Endothelial cell of umbilical vein (primary cell): ENCODE data around the gene PTK6. TPM values are rescaled to one million over a fixed set of nuclear protein-coding genes. Genes with fewer than 3 reads are reported as not detected.

Experiments used
- BruUV-seq: library from RNA; stranded (reverse); fragments of 400-500 nt; replicated peaks from 2 replicates; lab custom pipeline; 2021; lab: Mats Ljungman, UMichigan
- CTCF ChIA-PET: fragments of 300-600, 350-600 bp; sonication (Branson Sonifier 250); formaldehyde crosslinking; loops from one replicate; lab custom pipeline; 2021; ENCODE audit warnings: antibody characterized with exemption, inconsistent platforms; lab: Charles Lee
- POLR2A ChIA-PET: fragments of 300-600, 350-600 bp; sonication (Branson Sonifier 250); formaldehyde crosslinking; loops from one replicate; lab custom pipeline; 2021; ENCODE audit warnings: antibody characterized with exemption, inconsistent platforms; lab: Charles Lee
- DNase-seq: peaks from one replicate; pipeline ENCODE4 v3.0.0-alpha.2; 2011; ENCODE audit warnings: low read depth, low spot score
- FAIRE-seq: peaks from 2 replicates; lab custom pipeline; 2011; peaks lifted over from hg19 to GRCh38; lab: Jason Lieb, UNC
- H2AFZ ChIP-seq: 2 replicates; pipeline ENCODE4 v1.6.0; 2012; ENCODE audit warnings: low read depth, low read length, control low read depth, inconsistent platforms
- H3K27ac ChIP-seq: 2 replicates; pipeline ENCODE4 v1.5.1; 2011; ENCODE audit warnings: low read depth, mild to moderate bottlenecking, control low read depth, low read length, moderate library complexity; ENCODE audit not compliant: insufficient read depth
- H3K27me3 ChIP-seq, 2 experiments: 2 replicates each; pipeline versions ENCODE4 v1.6.0 to v1.6.1; 2011; ENCODE audit warnings: low read length in 2 of 2, mixed read lengths in 1 of 2; ENCODE audit not compliant: control insufficient read depth in 2 of 2, insufficient read depth in 2 of 2
- H3K36me3 ChIP-seq, 2 experiments: 2 replicates in 1 of 2; 3 replicates in 1 of 2; pipeline ENCODE4 v1.5.1; 2011; ENCODE audit warnings: low read length in 2 of 2, mild to moderate bottlenecking in 1 of 2, moderate library complexity in 1 of 2; ENCODE audit not compliant: control insufficient read depth in 2 of 2, insufficient read depth in 2 of 2; ENCODE audit errors: extremely low read depth in 1 of 2
- H3K4me1 ChIP-seq: 3 replicates; pipeline ENCODE4 v1.5.1; 2011; ENCODE audit warnings: mild to moderate bottlenecking, low read length; ENCODE audit not compliant: control insufficient read depth, insufficient read depth; ENCODE audit errors: extremely low read depth
- H3K4me2 ChIP-seq: 2 replicates; pipeline ENCODE4 v1.6.1; 2011; ENCODE audit warnings: low read length, control low read depth, mixed read lengths; ENCODE audit not compliant: insufficient read depth
- H3K4me3 ChIP-seq, 3 experiments: fragments of 200-600 bp in 1 of 3; sonication (generic), shearing (Covaris generic) in 1 of 3; replicated peaks in 1 of 3; 2 replicates each; pipeline ENCODE4 v1.5.1; 2011 to 2016; ENCODE audit warnings: control low read depth in 3 of 3, low read length in 3 of 3, mild to moderate bottlenecking in 2 of 3, inconsistent platforms in 1 of 3, low read depth in 1 of 3, moderate library complexity in 1 of 3; ENCODE audit not compliant: insufficient read depth in 1 of 3
- H3K79me2 ChIP-seq: 2 replicates; pipeline ENCODE4 v1.6.0; 2012; ENCODE audit warnings: low read length, inconsistent platforms; ENCODE audit not compliant: control insufficient read depth, insufficient read depth
- H3K9ac ChIP-seq: replicated peaks from 2 replicates; pipeline ENCODE3; 2011; ENCODE audit warnings: low read length, control low read depth; ENCODE audit not compliant: insufficient read depth; ENCODE audit errors: extremely low read depth
- H3K9me1 ChIP-seq: replicated peaks from 3 replicates; pipeline ENCODE4 v1.6.0; 2011; ENCODE audit warnings: mild to moderate bottlenecking, low read length; ENCODE audit not compliant: control insufficient read depth, insufficient read depth; ENCODE audit errors: extremely low read depth
- H3K9me3 ChIP-seq: replicated peaks from 2 replicates; pipeline ENCODE4 v1.5.1; 2012; ENCODE audit warnings: low read length, inconsistent platforms; ENCODE audit not compliant: control insufficient read depth, insufficient read depth
- H4K20me1 ChIP-seq: replicated peaks from 2 replicates; pipeline ENCODE3; 2011; ENCODE audit warnings: mild to moderate bottlenecking, low read length; ENCODE audit not compliant: control insufficient read depth, insufficient read depth; ENCODE audit errors: extremely low read depth
- EZH2 ChIP-seq: IDR thresholded peaks from 2 replicates; pipeline ENCODE4 v1.6.1; 2012; ENCODE audit warnings: borderline replicate concordance, low read depth, mild to moderate bottlenecking, moderate library complexity, low read length, inconsistent platforms; ENCODE audit not compliant: severe bottlenecking
- FOS ChIP-seq: IDR thresholded peaks from 2 replicates; pipeline ENCODE4 v1.6.1; 2011; ENCODE audit warnings: mild to moderate bottlenecking, low read length, moderate library complexity, borderline replicate concordance; ENCODE audit not compliant: insufficient read depth
- GATA2 ChIP-seq: IDR thresholded peaks from 2 replicates; pipeline ENCODE4 v1.7.0; 2011; ENCODE audit warnings: low read depth, mild to moderate bottlenecking, moderate library complexity, mixed read lengths, low read length; ENCODE audit not compliant: insufficient read length, insufficient read depth
- JUN ChIP-seq: IDR thresholded peaks from 2 replicates; pipeline ENCODE4 v1.6.1; 2011; ENCODE audit warnings: borderline replicate concordance, low read depth; ENCODE audit not compliant: insufficient read length, insufficient read depth
- MYC ChIP-seq: IDR thresholded peaks from one replicate; pipeline ENCODE4 v1.6.1; 2011; ENCODE audit warnings: mild to moderate bottlenecking, low read depth, low read length
- POLR2A ChIP-seq: IDR thresholded peaks from 2 replicates; pipeline ENCODE4 v1.6.1; 2012; ENCODE audit warnings: low read depth, mild to moderate bottlenecking, control low read depth, low read length
- POLR2AphosphoS5 ChIP-seq: IDR thresholded peaks from 2 replicates; pipeline ENCODE4 v1.6.1; 2012; ENCODE audit warnings: low read depth, mild to moderate bottlenecking, control low read depth, low read length, moderate library complexity; ENCODE audit not compliant: insufficient read depth
- dilution Hi-C: fragments of 300-500 bp; cut with MboI; formaldehyde crosslinking; loops from one replicate; pipeline ENCODE4 v1.15.0; 2019; ENCODE audit warnings: low sequenced_read_pairs; ENCODE audit not compliant: extremely low pct_ligation_motif_present
- intact Hi-C: fragments of 100-400 bp; cut with micrococcal nuclease; formaldehyde crosslinking; loops from one replicate; pipeline ENCODE4 v1.10.0; 2022
- polyA plus RNA-seq, 4 experiments: library from polyadenylated mRNA; depleted of rRNA in 3 of 4; stranded (reverse) in 3 of 4; unstranded in 1 of 4; fragments of >200 nt; gene quantifications; 2 replicates each; pipeline versions ENCODE4 v1.2.1 to v1.2.3, GENCODE V29; 2011 to 2012; ENCODE audit warnings: missing spikeins in 1 of 4
- total RNA-seq: library from RNA; stranded (reverse); gene quantifications from 2 replicates; pipeline ENCODE4 v1.2.3, GENCODE V29; 2021
- TF ChIP-seq, protein P1 (sequence below), 2 donors: IDR thresholded peaks; 1 replicate in 1 of 2; 2 replicates in 1 of 2; pipeline ENCODE4 v1.5.1; 2011; ENCODE audit warnings: low read length in 2 of 2, mild to moderate bottlenecking in 2 of 2, moderate library complexity in 2 of 2, control low read depth in 1 of 2, inconsistent platforms in 1 of 2, low read depth in 1 of 2; ENCODE audit not compliant: insufficient read depth in 1 of 2; ENCODE audit errors: extremely low read depth in 1 of 2
- TF ChIP-seq, protein P2 (sequence below): IDR thresholded peaks from 2 replicates; pipeline ENCODE4 v1.6.1; 2011; ENCODE audit not compliant: insufficient read depth, insufficient read length

Gene PTK6
- total and polyA plus RNA-seq, 2 donors (not counting 3 experiments of a cell fraction or from before 2014, with no cell fraction given), result 0.18 TPM; not detected in 1

DNA sequence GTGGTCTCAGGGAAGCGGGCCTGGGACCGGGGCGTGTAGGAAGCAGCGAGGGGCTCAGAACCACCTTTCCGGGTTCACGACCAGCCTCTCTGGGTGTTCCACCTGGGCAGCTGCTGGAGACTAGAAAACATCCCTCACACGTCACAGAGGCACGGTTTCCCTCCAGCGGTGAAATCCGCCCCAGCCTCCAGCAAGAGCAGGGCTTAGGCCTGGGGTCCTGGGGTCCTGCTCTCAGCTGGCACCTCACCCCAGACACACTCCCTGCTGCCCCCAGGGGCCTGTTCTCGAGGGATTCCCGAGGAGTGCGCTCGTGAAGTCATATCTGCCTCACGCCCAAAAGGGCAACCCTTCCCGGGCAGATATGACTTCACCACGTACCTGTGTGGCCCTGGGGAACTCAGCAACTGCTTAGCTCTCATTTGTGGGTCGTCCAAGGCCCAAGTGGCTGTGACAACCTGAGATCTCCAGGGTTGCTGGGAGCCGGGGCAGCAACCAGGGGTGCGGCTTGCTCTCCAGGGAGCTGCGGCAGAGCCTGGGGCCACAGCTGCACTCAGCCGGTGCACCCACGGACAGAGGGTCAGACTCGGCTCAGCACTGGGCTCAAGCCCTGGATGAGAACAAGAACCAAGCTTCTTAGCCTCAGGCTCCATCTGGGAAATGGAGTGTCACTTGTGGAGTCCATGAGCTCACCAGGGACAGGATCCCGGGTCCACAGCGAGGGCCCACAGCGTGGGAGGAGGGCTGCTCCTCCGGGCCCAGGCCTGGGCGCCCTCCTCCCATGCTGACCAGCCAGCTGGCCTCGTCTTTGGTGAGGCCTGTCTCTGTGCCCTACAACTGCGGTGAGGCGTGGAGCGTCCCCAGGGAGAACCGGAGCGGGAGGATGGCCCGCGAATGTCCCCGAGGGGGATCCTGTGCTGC is 17.4 kb upstream of the PTK6 start:
- H3K4me2 ChIP-seq, result peak overlapping the region; percentile 86
- no peaks in the 10 kb centered on the region for H3K9me1 ChIP-seq
- intact Hi-C loops (no loop called here), dilution Hi-C loops (no loop called here)
- CTCF ChIA-PET, result no interaction called here
- H3K27me3 ChIP-seq, result no peaks in the 10 kb centered on the region
- H3K4me1 ChIP-seq, result no peaks in the 10 kb centered on the region
- H2AFZ ChIP-seq, result no peak overlapping the region
- no peak overlapping the region for H3K9ac ChIP-seq
- POLR2A ChIA-PET, result no interaction called here
- no peaks in the 10 kb centered on the region for H3K36me3 ChIP-seq
- TF ChIP-seq, protein P1, sequence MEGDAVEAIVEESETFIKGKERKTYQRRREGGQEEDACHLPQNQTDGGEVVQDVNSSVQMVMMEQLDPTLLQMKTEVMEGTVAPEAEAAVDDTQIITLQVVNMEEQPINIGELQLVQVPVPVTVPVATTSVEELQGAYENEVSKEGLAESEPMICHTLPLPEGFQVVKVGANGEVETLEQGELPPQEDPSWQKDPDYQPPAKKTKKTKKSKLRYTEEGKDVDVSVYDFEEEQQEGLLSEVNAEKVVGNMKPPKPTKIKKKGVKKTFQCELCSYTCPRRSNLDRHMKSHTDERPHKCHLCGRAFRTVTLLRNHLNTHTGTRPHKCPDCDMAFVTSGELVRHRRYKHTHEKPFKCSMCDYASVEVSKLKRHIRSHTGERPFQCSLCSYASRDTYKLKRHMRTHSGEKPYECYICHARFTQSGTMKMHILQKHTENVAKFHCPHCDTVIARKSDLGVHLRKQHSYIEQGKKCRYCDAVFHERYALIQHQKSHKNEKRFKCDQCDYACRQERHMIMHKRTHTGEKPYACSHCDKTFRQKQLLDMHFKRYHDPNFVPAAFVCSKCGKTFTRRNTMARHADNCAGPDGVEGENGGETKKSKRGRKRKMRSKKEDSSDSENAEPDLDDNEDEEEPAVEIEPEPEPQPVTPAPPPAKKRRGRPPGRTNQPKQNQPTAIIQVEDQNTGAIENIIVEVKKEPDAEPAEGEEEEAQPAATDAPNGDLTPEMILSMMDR (IDR thresholded peaks at IDR 0.05; ENCODE audit: extremely low read depth in 1 of 2, insufficient read depth in 1 of 2, low read depth in 1 of 2, low read length in 2 of 2), result no peak
- TF ChIP-seq POLR2AphosphoS5 (no peak), POLR2A (no peak), FOS (no peak), GATA2 (no peak), MYC (no peak), JUN (no peak), EZH2 (no peak)
- TF ChIP-seq, protein P2, sequence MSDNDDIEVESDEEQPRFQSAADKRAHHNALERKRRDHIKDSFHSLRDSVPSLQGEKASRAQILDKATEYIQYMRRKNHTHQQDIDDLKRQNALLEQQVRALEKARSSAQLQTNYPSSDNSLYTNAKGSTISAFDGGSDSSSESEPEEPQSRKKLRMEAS, result no peak
- no peaks in the 10 kb centered on the region for H3K9me3 ChIP-seq
- no TSS peak for BruUV-seq
- peak overlapping the region in 2 of 3 experiments; percentile 72 to 91 for H3K4me3 ChIP-seq
- no peak overlapping the region for H3K27ac ChIP-seq
- no peaks in the 10 kb centered on the region for H4K20me1 ChIP-seq
- DNase-seq (no peak), FAIRE-seq (no peak)
- H3K79me2 ChIP-seq, result no peaks in the 10 kb centered on the region
